ENCODE data around the gene TRABD2B. TPM values are rescaled to one million over a fixed set of nuclear protein-coding genes. Genes with fewer than 3 reads are reported as not detected.

The TRABD2B gene
- total and polyA plus RNA-seq, 2 donors from 2014 or later: 19.8 to 62.0 TPM

GRCh38 chr1:47868348-47868676, 128.9 kb downstream of the TRABD2B start:
- Histone ChIP-seq H3K27ac (ENCODE audit: low read depth in 2 of 2, low read length in 2 of 2) (no peak overlapping the region), H3K4me3 (ENCODE audit: low read length in 3 of 3) (no peak overlapping the region), H3K27me3 (ENCODE audit: control insufficient read depth, insufficient read depth, low read length) (no peaks in the 10 kb centered on the region), H3K36me3 (ENCODE audit: control insufficient read depth in 2 of 3, insufficient read depth in 3 of 3, low read length in 3 of 3) (no peaks in the 10 kb centered on the region), H3K4me1 (ENCODE audit: control insufficient read depth in 2 of 3, insufficient read depth in 2 of 3, low read depth in 1 of 3, low read length in 3 of 3) (peaks cover 2 to 35% (median 32%) of the 10 kb centered on the region in 3 donors), H3K9me3 (ENCODE audit: control insufficient read depth in 2 of 3, insufficient read depth in 1 of 3, low read length in 3 of 3) (no peaks in the 10 kb centered on the region), H3K9ac (ENCODE audit: low read length in 3 of 3) (no peak overlapping the region)
- TF ChIP-seq CTCF (IDR thresholded peaks at IDR 0.05; ENCODE audit: borderline replicate concordance, extremely low read depth, insufficient read depth): no peak
- intact Hi-C loops (cut with DNase I): no loop called here
- DNase-seq (no peak), FAIRE-seq (no peak)

DNA sequence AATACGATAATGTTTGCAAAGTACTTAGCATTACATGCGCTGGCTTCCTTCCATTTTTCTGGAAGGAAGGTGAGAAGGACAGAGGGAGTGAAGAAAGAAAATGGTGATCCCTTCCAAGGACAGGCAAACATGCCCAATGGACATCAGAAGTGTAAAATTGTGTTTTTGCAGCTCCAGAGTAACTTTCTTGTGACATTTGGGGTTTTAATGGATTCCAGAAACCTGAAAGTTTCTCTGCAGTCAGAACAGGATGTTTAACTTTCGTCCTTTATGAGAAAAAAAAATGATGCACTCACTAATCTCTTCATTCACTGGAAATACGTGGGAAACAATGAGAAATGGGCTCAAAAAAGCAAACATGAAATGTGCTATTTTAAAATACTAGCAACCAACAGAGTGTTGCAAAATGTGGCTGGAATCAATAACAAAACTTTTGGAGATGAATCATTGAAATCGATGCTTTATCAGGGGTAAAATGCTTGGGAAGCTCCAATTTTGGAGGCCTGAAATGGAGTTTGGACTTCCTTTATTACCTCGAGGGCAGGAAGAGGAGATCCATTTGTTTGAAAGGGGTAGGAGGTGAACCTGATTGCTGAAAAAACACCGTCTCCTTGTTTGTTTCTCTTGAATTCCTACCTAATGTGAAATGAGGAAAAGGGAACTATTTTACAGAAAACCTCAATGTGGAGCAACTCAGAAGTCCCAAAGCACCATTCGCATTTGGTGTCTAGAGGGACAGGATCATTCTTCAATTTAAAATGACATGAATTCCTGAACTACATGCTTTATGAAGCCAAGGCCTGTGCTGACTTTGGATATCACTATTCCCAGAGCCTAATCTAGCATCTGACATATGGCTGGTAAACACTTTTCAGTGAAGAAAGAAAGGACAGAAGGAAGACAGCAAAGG, 129.5 kb downstream of the TRABD2B start:
- DNase-seq: no peak
- intact Hi-C loops (cut with DNase I): no loop called here
- Histone ChIP-seq H3K9ac (ENCODE audit: low read length in 3 of 3) (no peak overlapping the region), H3K4me1 (ENCODE audit: control insufficient read depth in 2 of 3, insufficient read depth in 2 of 3, low read depth in 1 of 3, low read length in 3 of 3) (peaks cover 2 to 29% (median 27%) of the 10 kb centered on the region in 3 donors), H3K27me3 (ENCODE audit: control insufficient read depth, insufficient read depth, low read length) (no peaks in the 10 kb centered on the region), H3K27ac (ENCODE audit: low read depth in 2 of 2, low read length in 2 of 2) (no peak overlapping the region), H3K4me3 (ENCODE audit: low read length in 3 of 3) (no peak overlapping the region), H3K36me3 (ENCODE audit: control insufficient read depth in 2 of 3, insufficient read depth in 3 of 3, low read length in 3 of 3) (no peaks in the 10 kb centered on the region), H3K9me3 (ENCODE audit: control insufficient read depth in 2 of 3, insufficient read depth in 1 of 3, low read length in 3 of 3) (no peaks in the 10 kb centered on the region)
- no peak for TF ChIP-seq CTCF (IDR thresholded peaks at IDR 0.05; ENCODE audit: borderline replicate concordance, extremely low read depth, insufficient read depth)
- no peak for FAIRE-seq

DNA sequence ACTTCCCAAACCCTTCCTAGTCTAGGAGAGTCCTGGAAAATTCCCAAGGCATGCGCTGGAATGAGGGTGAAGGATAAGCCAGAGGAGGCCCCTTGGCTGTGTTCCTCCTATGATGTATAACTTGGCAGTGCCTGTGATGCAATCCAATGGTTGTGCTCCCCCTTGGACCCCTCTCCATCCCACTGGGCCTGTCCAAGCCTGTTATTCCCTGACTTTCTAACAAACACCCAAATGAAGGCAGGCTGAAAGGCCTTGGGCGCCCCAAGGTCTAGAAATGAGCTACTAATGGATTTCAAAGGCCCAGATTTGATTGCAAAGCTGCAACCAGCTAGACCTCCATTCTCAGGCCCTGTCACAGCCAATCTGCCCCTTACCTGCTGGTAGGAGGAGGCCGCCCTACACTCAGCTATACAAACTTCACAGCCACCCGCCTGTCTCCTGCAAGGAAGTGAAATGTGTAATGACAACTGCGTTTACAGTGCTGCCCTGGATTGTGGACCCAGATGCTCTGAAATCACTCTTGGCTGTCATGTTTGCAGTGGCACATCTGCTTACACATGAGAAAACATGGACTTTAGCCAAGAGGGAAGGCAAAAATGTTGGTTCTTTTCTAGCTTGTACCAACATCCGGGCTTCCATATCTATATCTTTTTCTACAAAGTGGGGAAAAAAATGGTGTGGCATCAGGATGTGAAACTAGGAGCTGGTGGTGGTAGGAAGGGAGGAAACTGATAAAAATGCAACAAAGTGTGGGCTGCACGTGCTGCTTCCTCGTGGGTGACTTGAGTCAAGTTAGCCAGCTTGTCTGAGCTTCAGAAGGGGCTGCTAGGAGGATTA, 130.4 kb downstream of the TRABD2B start:
- FAIRE-seq (no peak), DNase-seq (no peak)
- no peak for TF ChIP-seq CTCF (IDR thresholded peaks at IDR 0.05; ENCODE audit: borderline replicate concordance, extremely low read depth, insufficient read depth)
- H3K4me1 ChIP-seq (ENCODE audit: control insufficient read depth in 2 of 3, insufficient read depth in 2 of 3, low read depth in 1 of 3, low read length in 3 of 3): peaks cover 1 to 20% (median 19%) of the 10 kb centered on the region in 3 donors
- H3K4me3 ChIP-seq (ENCODE audit: low read length in 3 of 3): no peak overlapping the region
- no peaks in the 10 kb centered on the region for H3K9me3 ChIP-seq (ENCODE audit: control insufficient read depth in 2 of 3, insufficient read depth in 1 of 3, low read length in 3 of 3)
- H3K27me3 ChIP-seq (ENCODE audit: control insufficient read depth, insufficient read depth, low read length): no peaks in the 10 kb centered on the region
- intact Hi-C loops (cut with DNase I): no loop called here
- no peak overlapping the region for H3K27ac ChIP-seq (ENCODE audit: low read depth in 2 of 2, low read length in 2 of 2)
- no peak overlapping the region for H3K9ac ChIP-seq (ENCODE audit: low read length in 3 of 3)
- no peaks in the 10 kb centered on the region for H3K36me3 ChIP-seq (ENCODE audit: control insufficient read depth in 2 of 3, insufficient read depth in 3 of 3, low read length in 3 of 3)

Measured in kidney (tissue), 14 donors.